Measurements from ENCODE around the gene WDR7. TPM values are rescaled to one million over a fixed set of nuclear protein-coding genes. Genes with fewer than 3 reads are reported as not detected.

The WDR7 gene
- total RNA-seq, 1 experiment from 2014 or later: 11.5 TPM

GRCh38 chr18:57018845-57019244, 367.7 kb downstream of the WDR7 start:
- Histone ChIP-seq H3K4me3 (replicated peaks in 1 of 2; ENCODE audit: low read depth in 1 of 2, low read length in 2 of 2) (no peak overlapping the region), H3K27me3 (ENCODE audit: insufficient read depth, low read length) (no peaks in the 10 kb centered on the region), H3K4me1 (ENCODE audit: control insufficient read depth in 1 of 2, insufficient read depth in 2 of 2, low read length in 2 of 2) (no peaks in the 10 kb centered on the region), H3K36me3 (ENCODE audit: control insufficient read depth in 1 of 2, insufficient read depth in 2 of 2, low read length in 2 of 2) (no peaks in the 10 kb centered on the region), H4K20me1 (ENCODE audit: insufficient read depth) (no peaks in the 10 kb centered on the region), H3K4me2 (ENCODE audit: low read length) (no peak overlapping the region), H3K9me3 (ENCODE audit: control insufficient read depth in 1 of 2, insufficient read depth in 1 of 2, low read depth in 1 of 2, low read length in 2 of 2) (no peaks in the 10 kb centered on the region), H3K9ac (ENCODE audit: low read length) (no peak overlapping the region), H3K79me2 (ENCODE audit: insufficient read depth, low read length) (no peaks in the 10 kb centered on the region), H3K9me2 (ENCODE audit: insufficient read depth) (no peaks in the 10 kb centered on the region), H3K27ac (ENCODE audit: low read depth, low read length) (no peak overlapping the region), H2AFZ (ENCODE audit: low read depth, low read length, poor library complexity, severe bottlenecking) (no peak overlapping the region)
- ATAC-seq (no peak), DNase-seq (ENCODE audit: low read depth, low spot score) (no peak)
- POLR2A ChIA-PET: no interaction called here
- BruUV-seq (replicated peaks): no TSS peak
- CTCF ChIA-PET: no interaction called here
- RAD21 ChIA-PET (ENCODE audit: low non-redundant PET in 1 of 2, low total read pairs in 2 of 2, uncharacterized antibody in 2 of 2, unreplicated experiment in 2 of 2): no interaction called here
- TF ChIP-seq CBX3 (IDR thresholded peaks at IDR 0.05; ENCODE audit: low read depth): no peak
- TF ChIP-seq EGR1 (IDR thresholded peaks at IDR 0.05; ENCODE audit: low read depth): no peak
- TF ChIP-seq CTCF (IDR thresholded peaks at IDR 0.05 in 2 of 3, conservative IDR thresholded peaks at IDR 0.05 in 1 of 3; ENCODE audit: borderline replicate concordance in 1 of 3, insufficient read depth in 1 of 3, low read depth in 2 of 3, low read length in 2 of 3): no peak
- no peak for TF ChIP-seq ELF1 (IDR thresholded peaks at IDR 0.05; ENCODE audit: borderline replicate concordance, low read depth)
- TF ChIP-seq ZNF274 (IDR thresholded peaks at IDR 0.05; ENCODE audit: low read depth, low read length): no peak
- no peak for TF ChIP-seq REST (IDR thresholded peaks at IDR 0.05; ENCODE audit: low read depth)
- TF ChIP-seq EZH2phosphoT487 (IDR thresholded peaks at IDR 0.05; ENCODE audit: borderline replicate concordance): no peak
- no peak for TF ChIP-seq POLR2AphosphoS5 (IDR thresholded peaks at IDR 0.05; ENCODE audit: low read depth, low read length)
- no peak for TF ChIP-seq CEBPB (IDR thresholded peaks at IDR 0.05; ENCODE audit: low read depth)
- TF ChIP-seq SP1 (IDR thresholded peaks at IDR 0.05; ENCODE audit: low read depth): no peak
- TF ChIP-seq MAX (IDR thresholded peaks at IDR 0.05): no peak
- no peak for TF ChIP-seq RAD21 (IDR thresholded peaks at IDR 0.05; ENCODE audit: low read depth)
- no peak for TF ChIP-seq YY1 (IDR thresholded peaks at IDR 0.05; ENCODE audit: extremely low read depth, insufficient replicate concordance, low read depth, low read length)
- no peak for TF ChIP-seq ZFX (IDR thresholded peaks at IDR 0.05)
- no peak for TF ChIP-seq FOSL1 (IDR thresholded peaks at IDR 0.05; ENCODE audit: low read depth)
- TF ChIP-seq EZH2 (IDR thresholded peaks at IDR 0.05): no peak
- TF ChIP-seq SRF (IDR thresholded peaks at IDR 0.05; ENCODE audit: low read depth): no peak
- TF ChIP-seq TCF7L2 (IDR thresholded peaks at IDR 0.05; ENCODE audit: borderline replicate concordance, extremely low read depth, insufficient read depth, insufficient read length): no peak
- no peak for TF ChIP-seq ZBTB33 (IDR thresholded peaks at IDR 0.05; ENCODE audit: extremely low read depth, insufficient replicate concordance, low read length)
- no peak for TF ChIP-seq ATF3 (IDR thresholded peaks at IDR 0.05)
- intact Hi-C loops (cut with micrococcal nuclease): no loop called here
